Testis (tissue), 2 donors: Measurements from ENCODE around the gene FRAS1.

Experiments
- POLR2A ChIP-seq: fragments of 450-650 bp; IDR thresholded peaks from one replicate; pipeline ENCODE4 v1.6.1; 2017; ENCODE audit warnings: antibody characterized with exemption, mild to moderate bottlenecking, moderate library complexity
- TF ChIP-seq, protein P1 (sequence below), 3 experiments: fragments of 450-650 bp in 2 of 3; fragments of 200-600 bp in 1 of 3; sonication (generic) in 1 of 3; IDR thresholded peaks; one replicate each; pipeline ENCODE4 v1.5.1; 2016 to 2019; ENCODE audit warnings: antibody characterized with exemption in 3 of 3, mild to moderate bottlenecking in 2 of 3, moderate library complexity in 1 of 3

GRCh38 chr4:78167510-78167909, 110.4 kb downstream of the FRAS1 start:
- TF ChIP-seq, protein P1, sequence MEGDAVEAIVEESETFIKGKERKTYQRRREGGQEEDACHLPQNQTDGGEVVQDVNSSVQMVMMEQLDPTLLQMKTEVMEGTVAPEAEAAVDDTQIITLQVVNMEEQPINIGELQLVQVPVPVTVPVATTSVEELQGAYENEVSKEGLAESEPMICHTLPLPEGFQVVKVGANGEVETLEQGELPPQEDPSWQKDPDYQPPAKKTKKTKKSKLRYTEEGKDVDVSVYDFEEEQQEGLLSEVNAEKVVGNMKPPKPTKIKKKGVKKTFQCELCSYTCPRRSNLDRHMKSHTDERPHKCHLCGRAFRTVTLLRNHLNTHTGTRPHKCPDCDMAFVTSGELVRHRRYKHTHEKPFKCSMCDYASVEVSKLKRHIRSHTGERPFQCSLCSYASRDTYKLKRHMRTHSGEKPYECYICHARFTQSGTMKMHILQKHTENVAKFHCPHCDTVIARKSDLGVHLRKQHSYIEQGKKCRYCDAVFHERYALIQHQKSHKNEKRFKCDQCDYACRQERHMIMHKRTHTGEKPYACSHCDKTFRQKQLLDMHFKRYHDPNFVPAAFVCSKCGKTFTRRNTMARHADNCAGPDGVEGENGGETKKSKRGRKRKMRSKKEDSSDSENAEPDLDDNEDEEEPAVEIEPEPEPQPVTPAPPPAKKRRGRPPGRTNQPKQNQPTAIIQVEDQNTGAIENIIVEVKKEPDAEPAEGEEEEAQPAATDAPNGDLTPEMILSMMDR (IDR thresholded peaks at IDR 0.05), result no peak
- TF ChIP-seq POLR2A, result no peak
